Activated gamma-delta T cell (primary cell): ENCODE measurements around the gene RAB24.
A peak's percentile ranks its signal among the peaks of the same experiment; 100 is the strongest.
"Not testable (repeated sequence)": the region's sequence is repeated elsewhere in the genome, so short reads cannot be mapped to it uniquely, and the experiment has no call there.

Source experiments
- DNase-seq: peaks from one replicate; lab custom pipeline; 2025; lab: John Stamatoyannopoulos, UW

Gene RAB24

DNA sequence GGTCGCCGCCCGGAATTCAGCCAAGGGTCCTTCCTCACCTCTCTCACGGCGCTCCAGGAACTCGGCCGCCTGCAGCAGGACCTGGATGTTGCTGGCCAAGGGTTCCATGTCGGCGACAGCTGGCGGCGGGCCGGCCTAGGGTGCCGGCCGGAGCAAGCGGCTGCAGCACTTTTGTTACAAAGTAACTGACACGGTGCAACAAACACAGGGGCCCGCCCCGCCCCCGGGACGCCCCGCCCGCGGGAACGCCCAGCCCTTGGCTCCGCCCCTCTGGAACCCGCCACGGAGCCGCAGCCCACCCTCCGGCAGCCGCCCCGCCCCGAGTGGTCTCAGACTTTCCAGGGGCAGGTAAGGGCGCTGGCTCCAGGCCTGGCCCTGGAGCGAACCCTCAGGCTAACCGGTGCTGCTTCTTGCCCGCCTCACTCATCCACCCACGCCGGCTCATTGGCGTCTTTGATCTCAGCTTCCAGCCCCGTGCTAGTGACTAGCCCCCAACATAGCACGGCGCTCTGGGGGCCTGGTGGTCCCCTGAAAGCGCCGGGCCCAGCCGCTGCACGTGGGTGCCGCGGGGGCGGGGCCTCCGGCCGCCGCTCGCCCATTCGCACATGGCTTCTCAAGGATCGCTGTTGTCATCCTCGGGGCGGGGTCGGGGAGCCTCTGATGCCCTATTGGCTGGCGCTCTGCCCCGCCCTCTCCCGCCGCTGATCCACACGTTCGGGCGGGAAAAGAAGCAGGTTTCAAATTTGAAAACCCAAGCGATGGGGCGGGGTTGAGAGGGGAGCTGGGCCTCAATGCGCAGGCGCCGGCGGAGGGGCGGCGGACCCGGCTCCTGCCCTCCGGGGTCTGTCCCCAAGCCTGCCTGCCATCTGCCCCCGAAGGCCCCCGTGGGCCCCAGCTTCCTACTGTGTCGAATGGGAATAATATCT lies 8.5 kb upstream of the RAB24 start, which contains the start of gene MXD3:
Gene MXD3 (minus strand): TSS at position 176 of the 926 bp plus-strand sequence. CDS start 68 bp downstream, at position 108.
- DNase-seq = peak; percentile 78

GRCh38 chr5:177311392-177311722 lies 7.8 kb upstream of the RAB24 start:
- DNase-seq = no peak

GRCh38 chr5:177310757-177311391 lies 7.4 kb upstream of the RAB24 start:
- no peak for DNase-seq

- no peak for DNase-seq
Observed at GRCh38 chr5:177310332-177310731, 6.8 kb upstream of the RAB24 start.

DNA sequence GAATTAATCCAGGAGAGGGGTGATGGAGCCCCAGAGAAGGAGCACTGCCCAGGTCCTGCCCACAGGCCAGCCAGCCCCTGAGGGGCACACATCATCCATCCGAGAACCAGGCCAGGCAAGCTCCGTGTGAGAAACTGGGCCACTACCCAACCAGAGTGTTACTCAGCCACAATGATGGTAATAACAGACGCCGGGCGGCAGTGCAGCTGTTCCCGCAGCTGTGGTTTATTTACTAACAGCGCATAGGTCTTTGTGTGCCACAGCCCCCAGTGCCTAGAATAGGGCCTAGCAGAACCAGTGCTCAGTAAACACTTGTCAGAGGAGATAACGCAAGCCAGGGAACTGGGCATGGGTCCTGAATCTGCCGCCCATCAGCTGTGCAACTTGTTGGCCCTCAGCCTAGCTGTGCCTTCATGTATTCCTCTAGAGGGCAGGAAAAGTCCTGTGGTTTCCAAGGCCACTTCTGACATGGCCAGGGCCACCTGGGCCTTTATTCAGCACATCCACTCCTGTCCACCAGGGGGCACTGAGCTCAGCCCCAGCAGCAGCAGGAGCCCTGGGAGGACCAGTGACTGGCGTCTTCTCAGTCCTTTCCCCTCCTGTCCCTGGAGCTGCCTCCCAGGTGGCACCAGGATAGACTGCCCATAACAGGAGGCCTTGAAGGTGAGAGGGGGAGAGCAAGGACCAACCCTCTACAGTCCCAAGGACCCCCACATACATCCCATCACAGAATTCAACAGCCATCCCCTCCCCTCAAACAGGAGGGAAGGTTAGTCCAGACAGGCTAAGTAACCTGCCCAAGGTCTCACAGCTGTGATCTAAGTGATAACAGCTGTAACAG lies 6.1 kb upstream of the RAB24 start:
- no peak for DNase-seq

DNA sequence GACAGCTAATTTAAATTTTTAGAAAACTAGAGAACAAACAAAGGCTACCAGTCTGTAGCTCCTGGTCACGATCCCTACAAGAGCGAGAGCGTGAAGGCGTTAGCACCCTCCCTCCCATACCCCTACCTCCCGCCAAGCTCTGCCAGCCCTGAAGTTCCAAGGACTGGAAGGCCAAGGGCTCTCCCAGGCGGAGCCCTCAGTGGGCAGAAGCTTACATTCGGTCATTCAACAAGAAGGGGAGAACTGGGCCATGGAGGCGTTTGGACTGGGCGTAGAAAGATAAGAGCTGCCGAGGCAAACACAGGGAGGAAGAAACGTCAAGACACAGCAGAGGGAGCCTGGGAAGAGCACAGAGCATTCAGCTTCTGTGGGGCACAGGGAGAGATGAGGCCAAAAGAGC lies 5.2 kb upstream of the RAB24 start:
- DNase-seq = no peak

DNA sequence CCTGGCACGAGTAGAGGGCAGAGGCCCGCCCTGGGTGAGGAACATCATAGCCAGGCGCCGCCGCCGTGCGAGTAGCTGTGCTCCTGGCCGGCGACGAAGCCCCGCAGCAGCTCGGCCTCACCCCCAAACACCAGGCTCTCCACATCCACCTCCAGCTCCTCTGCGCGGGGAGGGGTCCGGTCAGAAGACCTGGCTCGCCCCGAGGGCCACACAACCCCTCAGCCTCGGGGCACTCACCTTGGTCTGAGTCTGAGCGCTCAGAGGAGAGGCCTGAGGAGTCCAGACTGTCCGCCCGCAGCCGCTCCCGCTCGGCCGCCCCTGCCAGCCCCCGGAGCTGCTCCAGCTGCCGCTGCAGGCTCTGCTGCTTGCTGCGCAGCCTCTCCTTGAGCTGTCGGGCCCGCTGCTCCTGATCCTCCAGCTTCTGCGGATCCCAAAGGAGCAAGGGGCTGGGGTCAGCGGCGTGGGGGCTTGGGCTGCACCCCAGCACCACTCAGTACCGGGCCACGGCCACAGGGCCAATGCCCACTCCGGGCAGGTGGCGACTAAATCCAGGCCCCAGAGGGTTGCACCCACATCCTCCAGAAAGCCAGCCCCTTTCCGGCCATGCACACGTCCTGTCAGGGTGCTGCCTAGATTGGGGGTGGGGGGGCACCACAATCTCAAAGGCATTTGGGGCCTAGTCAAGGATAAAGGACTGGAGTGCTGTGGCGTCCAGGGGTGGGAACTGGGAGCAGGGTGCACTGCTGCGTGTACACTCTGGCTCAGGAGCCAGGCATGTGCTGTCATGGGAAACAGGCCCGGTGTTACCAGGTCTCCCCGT lies 4.2 kb upstream of the RAB24 start:
- DNase-seq = no peak

DNA sequence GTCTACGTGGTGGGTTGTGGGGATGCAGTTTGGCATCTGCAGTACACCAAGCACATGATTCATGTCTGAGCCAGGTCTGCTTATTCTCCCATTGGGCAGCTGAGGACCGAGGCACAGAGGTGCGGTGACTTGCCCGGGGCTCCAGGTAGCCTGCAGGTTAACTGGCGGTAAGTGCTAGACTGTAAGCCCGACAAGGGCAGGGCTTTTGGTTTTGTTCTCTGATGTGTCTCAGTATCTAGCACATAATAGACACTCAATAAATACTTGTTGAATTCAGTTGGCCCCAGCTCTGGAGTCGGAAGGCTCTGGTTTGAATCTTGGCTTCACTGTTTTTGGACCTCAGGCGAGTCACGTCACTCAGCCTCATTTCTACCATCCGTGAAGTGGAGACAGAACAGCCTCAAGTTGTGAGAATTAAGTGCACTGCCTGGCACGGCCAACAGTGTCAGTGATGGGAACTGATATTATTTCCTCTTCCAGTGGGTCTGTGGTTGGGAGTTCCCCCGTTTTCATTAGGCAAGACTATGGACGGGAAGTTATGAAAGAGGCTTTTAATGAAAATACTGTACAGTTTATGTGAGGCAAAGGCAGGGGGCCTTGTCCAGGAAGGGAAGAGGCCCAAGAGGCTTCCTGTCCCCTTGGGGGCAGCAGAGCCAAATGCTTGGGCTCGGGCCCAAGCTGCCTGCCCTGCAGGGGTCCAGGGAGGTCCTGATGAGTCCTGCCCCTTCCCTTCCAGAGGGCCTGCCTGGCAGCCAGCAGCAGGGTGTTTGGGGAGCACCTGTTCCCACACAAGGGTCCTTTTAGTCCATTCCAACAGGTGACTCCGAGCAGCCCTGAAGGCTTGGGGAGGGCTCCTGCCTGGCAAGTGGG lies 3.4 kb upstream of the RAB24 start:
- no peak for DNase-seq

GRCh38 chr5:177306103-177306640 lies 2.7 kb upstream of the RAB24 start:
- DNase-seq = not testable (repeated sequence)

GRCh38 chr5:177304392-177305119 lies 1.0 kb upstream of the RAB24 start:
- DNase-seq = no peak

DNA sequence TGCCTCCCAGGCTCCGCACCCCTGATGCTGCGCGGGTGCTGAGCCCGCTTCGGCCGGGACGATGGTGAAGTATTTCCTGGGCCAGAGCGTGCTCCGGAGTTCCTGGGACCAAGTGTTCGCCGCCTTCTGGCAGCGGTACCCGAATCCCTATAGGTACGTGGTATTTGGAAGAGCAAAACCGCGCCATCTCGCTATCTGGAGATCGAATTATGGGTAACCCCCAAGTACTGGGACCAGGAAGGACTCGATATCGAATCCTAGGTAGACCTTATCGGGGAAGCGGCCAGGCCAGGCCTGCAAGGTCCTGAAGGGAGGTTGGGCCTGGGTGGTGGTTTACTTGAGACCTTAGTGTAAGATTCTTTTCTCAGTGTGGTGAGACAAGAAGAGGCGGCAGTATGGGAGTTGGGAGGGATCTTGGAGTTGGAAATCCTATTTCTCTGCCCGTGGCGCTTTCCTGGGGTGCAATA lies 439 bp upstream of the RAB24 start:
- no peak for DNase-seq

DNA sequence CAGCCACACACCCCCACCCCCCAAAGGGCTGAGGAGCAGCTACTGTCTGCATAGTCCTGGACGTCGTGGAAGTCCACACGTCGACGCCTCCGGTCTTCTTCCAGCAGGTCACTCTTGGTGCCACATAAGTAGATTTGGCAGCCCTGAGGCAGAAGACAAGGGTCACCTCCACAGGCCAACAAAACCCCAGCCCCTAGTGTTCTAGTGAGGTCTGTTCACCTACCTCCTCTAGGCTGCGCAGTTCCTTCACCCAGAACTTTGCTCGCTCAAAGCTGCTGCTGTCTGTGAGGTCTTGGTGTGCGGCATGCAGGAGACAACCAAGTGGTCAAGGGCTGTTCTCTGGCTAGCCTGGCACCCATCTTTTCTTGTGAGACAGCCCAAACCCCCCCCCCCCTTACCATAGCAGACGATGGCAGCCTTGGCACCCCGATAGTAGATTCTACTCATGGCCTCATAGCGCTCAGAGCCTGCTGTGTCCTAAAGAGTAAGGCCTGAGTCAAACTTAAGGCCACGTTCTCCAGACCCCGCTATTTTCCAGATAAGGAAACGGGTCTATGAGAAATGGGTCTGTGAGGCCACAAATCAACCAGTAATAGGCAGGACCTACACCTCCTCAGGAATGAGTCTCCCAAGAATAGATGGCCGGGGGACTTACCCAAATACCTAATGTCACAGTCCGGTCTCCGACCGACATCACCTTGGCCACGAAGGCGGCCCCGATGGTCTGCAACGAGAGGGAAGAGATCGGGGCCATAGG lies 987 bp downstream of the RAB24 start:
- no peak for DNase-seq

DNA sequence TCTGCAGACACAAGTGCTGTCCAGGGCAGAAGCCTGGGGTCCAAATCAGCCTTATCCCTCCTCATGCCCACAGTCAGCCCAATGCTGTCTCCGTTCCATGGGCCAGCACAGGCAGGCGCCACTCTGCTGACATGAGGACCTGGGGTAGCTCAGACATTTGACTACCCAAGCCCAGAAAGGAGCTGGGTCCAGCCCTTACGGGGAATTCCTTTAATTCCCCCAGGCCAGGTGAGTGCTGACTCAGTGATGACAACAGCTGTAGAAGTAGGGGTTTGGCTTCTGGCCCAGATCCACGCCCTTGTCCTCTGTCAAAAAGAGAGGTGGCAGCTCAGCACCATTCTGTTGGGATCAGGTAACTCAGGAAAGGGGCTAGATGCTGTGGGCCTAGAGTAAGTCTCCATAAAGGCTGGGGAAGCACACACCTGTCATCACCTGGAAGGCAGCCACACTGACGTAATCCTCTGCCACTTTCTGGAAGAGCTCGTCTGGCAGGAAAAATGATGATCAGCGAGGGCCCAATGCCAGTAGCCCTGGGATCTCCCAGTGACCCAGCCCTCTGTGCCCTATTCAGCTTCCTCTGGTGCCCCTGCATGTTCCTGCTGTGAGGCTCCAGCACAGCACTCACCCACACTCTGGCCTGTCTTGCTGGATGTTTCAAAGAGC lies 1.9 kb downstream of the RAB24 start:
- no peak for DNase-seq

GRCh38 chr5:177300951-177301350 lies 2.6 kb downstream of the RAB24 start:
- DNase-seq = no peak

DNA sequence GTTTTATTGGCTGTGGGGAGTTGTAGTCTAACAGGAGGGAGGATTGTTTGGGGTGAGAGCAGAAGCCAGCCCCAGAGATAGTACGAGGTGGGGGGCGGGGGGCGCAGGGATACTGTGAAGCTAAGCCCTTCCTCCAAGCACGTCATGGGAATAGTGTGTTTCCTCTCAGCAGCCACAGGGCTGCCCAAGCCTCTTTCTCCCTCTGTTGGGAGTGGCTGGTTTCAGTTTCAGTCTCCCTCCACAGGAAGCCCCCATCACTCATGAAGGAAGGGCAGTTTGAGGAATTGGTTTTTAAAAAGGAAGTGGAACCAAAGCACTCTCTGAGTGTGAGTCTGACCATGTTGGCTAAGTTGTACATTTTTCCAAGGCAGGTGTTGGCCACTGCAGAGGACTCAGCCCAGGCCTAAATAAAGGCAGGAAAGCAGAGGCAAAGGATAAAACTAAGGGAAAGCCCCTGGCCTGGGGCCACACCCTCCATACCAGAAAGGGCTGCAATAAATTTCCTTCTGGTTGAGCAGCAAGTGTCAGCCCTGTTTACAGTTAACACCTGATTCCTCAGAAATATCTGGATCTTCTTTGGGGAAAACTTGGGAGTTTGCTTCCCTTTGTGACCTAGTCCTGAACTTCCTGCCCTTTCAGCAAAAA lies 3.2 kb downstream of the RAB24 start:
- DNase-seq = peak; percentile 31

GRCh38 chr5:177299697-177300096 lies 3.8 kb downstream of the RAB24 start:
- no peak for DNase-seq

DNA sequence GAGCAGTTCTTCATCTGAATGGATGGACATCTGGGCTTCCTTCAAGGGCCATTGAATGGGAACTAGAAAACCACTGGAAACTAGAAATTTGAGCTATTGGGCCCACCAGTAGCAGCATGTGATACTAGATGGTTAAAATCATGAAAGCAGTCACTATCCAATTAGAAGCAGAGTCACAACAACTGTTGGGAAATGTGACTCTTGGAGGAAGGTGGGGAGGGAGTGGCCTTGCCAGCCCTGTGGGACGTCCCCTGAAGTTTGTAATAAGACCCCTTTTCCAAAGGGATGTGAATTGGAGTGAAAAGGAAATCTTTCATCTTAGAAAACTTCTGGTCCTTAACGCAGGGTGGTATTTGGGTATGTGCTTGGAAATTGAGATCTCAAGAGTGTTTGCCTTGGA lies 5.6 kb downstream of the RAB24 start:
- no peak for DNase-seq

- DNase-seq = no peak
Observed at GRCh38 chr5:177296581-177296980, 6.9 kb downstream of the RAB24 start.
